Esophagus muscularis mucosa (tissue), 4 donors: ENCODE measurements around the gene CPA2. TPM values are rescaled to one million over a fixed set of nuclear protein-coding genes. Genes with fewer than 3 reads are reported as not detected.

Experiments used
- DNase-seq: peaks from one replicate; pipeline ENCODE4 v3.0.0-alpha.2; 2017; ENCODE audit errors: extremely low spot score
- H3K27ac ChIP-seq, 4 donors: fragments of 200-600 bp; sonication (generic); replicated peaks in 1 of 4; 1 replicate in 3 of 4; 2 replicates in 1 of 4; pipeline ENCODE4 v1.5.1; 2016 to 2019; ENCODE audit warnings: mild to moderate bottlenecking in 1 of 4
- H3K27me3 ChIP-seq, 4 donors: fragments of 200-600 bp; sonication (generic); one replicate each; pipeline versions ENCODE4 v1.5.1 to v1.6.0; 2016 to 2019
- H3K36me3 ChIP-seq, 4 donors: fragments of 200-600 bp; sonication (generic); one replicate each; pipeline ENCODE4 v1.5.1; 2016 to 2019
- H3K4me1 ChIP-seq, 4 donors: fragments of 200-600 bp; sonication (generic); one replicate each; pipeline ENCODE4 v1.5.1; 2016 to 2019
- H3K4me3 ChIP-seq, 4 donors: fragments of 200-600 bp; sonication (generic); 1 replicate in 2 of 4; 2 replicates in 2 of 4; pipeline ENCODE4 v1.5.1; 2016 to 2019; ENCODE audit warnings: mild to moderate bottlenecking in 4 of 4, moderate library complexity in 1 of 4
- H3K9me3 ChIP-seq, 4 donors: fragments of 200-600 bp; sonication (generic); 1 replicate in 3 of 4; 2 replicates in 1 of 4; pipeline ENCODE4 v1.5.1; 2016 to 2019
- CTCF ChIP-seq, 3 experiments: fragments of 200-600 bp in 2 of 3; fragments of 450-650 bp in 1 of 3; sonication (generic) in 2 of 3; IDR thresholded peaks; one replicate each; pipeline ENCODE4 v1.5.1; 2017 to 2019; ENCODE audit warnings: antibody characterized with exemption in 3 of 3, mild to moderate bottlenecking in 2 of 3, moderate library complexity in 1 of 3
- EP300 ChIP-seq: sonication (generic); formaldehyde crosslinking; IDR thresholded peaks from one replicate; pipeline ENCODE4 v1.6.1; 2017; ENCODE audit warnings: antibody characterized with exemption
- POLR2A ChIP-seq: fragments of 450-650 bp; IDR thresholded peaks from one replicate; pipeline ENCODE4 v1.6.1; 2017; ENCODE audit warnings: antibody characterized with exemption, moderate library complexity, mild to moderate bottlenecking, low read depth
- POLR2AphosphoS5 ChIP-seq, 2 donors: sonication (generic); formaldehyde crosslinking; IDR thresholded peaks; one replicate each; pipeline ENCODE4 v1.6.1; 2017; ENCODE audit warnings: antibody characterized with exemption in 2 of 2
- WGBS: methylation state at CpG from one replicate; pipeline ENCODE4 v1.1.5; 2018; 5-methylcytosine and 5-hydroxymethylcytosine counted together
- intact Hi-C: fragments of 100-400 bp; cut with DNase I; formaldehyde crosslinking; loops from one replicate; pipeline ENCODE4 v1.15.1; 2023
- total RNA-seq, 4 donors: library from RNA; depleted of rRNA; stranded (reverse); fragments of >200 nt; gene quantifications; one replicate each; pipeline versions ENCODE4 v1.1.0 to v1.2.1, GENCODE V29; 2016

Gene CPA2
- total RNA-seq, 4 donors from 2014 or later = not detected

DNA sequence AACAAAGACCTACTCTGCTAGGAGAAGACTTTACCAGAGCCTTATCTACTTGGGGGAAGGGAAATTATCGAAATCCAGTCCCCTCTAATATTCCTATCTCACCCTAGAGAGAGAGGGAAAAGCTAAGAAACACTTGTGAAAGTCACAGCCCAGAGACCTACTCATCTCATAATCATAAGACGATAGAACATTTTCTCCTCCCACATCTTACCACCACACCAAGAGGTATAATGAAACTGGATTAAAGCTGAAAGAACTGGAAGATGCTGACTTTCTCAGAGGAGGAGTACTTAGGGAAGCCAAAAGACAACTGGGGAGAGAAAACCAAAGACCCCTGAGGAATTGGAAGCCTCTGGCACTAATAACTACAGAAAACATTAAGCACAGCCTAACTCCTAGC lies 67.2 kb downstream of the CPA2 start:
- no peak for TF ChIP-seq CTCF (IDR thresholded peaks at IDR 0.05)
- no peak for TF ChIP-seq POLR2A
- no peak for TF ChIP-seq POLR2AphosphoS5 (IDR thresholded peaks at IDR 0.05)
- TF ChIP-seq EP300 = no peak
- no peak for DNase-seq
- Histone ChIP-seq H3K27ac (no peak overlapping the region), H3K27me3 (no peaks in the 10 kb centered on the region), H3K9me3 (no peaks in the 10 kb centered on the region), H3K4me3 (no peak overlapping the region), H3K36me3 (no peaks in the 10 kb centered on the region), H3K4me1 (peaks cover 0 to 8% (median 2%) of the 10 kb centered on the region in 4 donors)
- 74% methylated on average over 2 of the region's 2 CpGs for WGBS
- intact Hi-C loops = no loop called here

GRCh38 chr7:130334274-130334673 lies 67.6 kb downstream of the CPA2 start:
- Histone ChIP-seq H3K9me3 (no peaks in the 10 kb centered on the region), H3K4me3 (no peak overlapping the region), H3K27me3 (no peaks in the 10 kb centered on the region), H3K4me1 (peaks cover 0 to 8% (median 2%) of the 10 kb centered on the region in 4 donors), H3K27ac (no peak overlapping the region), H3K36me3 (no peaks in the 10 kb centered on the region)
- DNase-seq = no peak
- intact Hi-C loops = no loop called here
- TF ChIP-seq EP300 = no peak
- no peak for TF ChIP-seq CTCF (IDR thresholded peaks at IDR 0.05)
- TF ChIP-seq POLR2AphosphoS5 (IDR thresholded peaks at IDR 0.05) = no peak
- no peak for TF ChIP-seq POLR2A
- WGBS = 37% methylated on average over 6 of the region's 6 CpGs

GRCh38 chr7:130337410-130337971 lies 70.8 kb downstream of the CPA2 start:
- Histone ChIP-seq H3K36me3 (no peaks in the 10 kb centered on the region), H3K9me3 (no peaks in the 10 kb centered on the region), H3K4me1 (peaks cover 0 to 8% (median 2%) of the 10 kb centered on the region in 4 donors), H3K27ac (no peak overlapping the region), H3K4me3 (no peak overlapping the region), H3K27me3 (no peaks in the 10 kb centered on the region)
- no peak for DNase-seq
- intact Hi-C loops = no loop called here
- no peak for TF ChIP-seq CTCF (IDR thresholded peaks at IDR 0.05)
- TF ChIP-seq POLR2A = no peak
- no peak for TF ChIP-seq POLR2AphosphoS5 (IDR thresholded peaks at IDR 0.05)
- TF ChIP-seq EP300 = no peak
- WGBS = 72% methylated on average over 5 of the region's 6 CpGs

GRCh38 chr7:130338233-130338632 lies 71.6 kb downstream of the CPA2 start:
- intact Hi-C loops = no loop called here
- no peak for DNase-seq
- H3K36me3 ChIP-seq = no peaks in the 10 kb centered on the region
- H3K9me3 ChIP-seq = no peaks in the 10 kb centered on the region
- WGBS = 93% methylated on average over 3 of the region's 3 CpGs
- no peak overlapping the region for H3K4me3 ChIP-seq
- no peaks in the 10 kb centered on the region for H3K27me3 ChIP-seq
- TF ChIP-seq EP300 (no peak), POLR2AphosphoS5 (IDR thresholded peaks at IDR 0.05) (no peak), POLR2A (no peak), CTCF (IDR thresholded peaks at IDR 0.05) (no peak)
- H3K27ac ChIP-seq = no peak overlapping the region
- peaks cover 0 to 8% (median 2%) of the 10 kb centered on the region in 4 donors for H3K4me1 ChIP-seq

Other genes starting within 250 kb of the CPA2 start
- 10 to 100 TPM in 2 of 4 donors, 1 to 10 TPM in 2; 9.1 to 17.9 (median 10.5) TPM for gene ZC3HC1, start 215.5 kb upstream of the CPA2 start, total RNA-seq
- gene KLHDC10, start 196.3 kb upstream of the CPA2 start, total RNA-seq = 10 to 100 TPM; 19.1 to 23.6 (median 19.9) TPM
- 1 to 10 TPM; 6.8 to 8.7 (median 8.0) TPM for gene TMEM209, start 61.5 kb upstream of the CPA2 start, total RNA-seq
- gene SSMEM1, start 59.0 kb upstream of the CPA2 start, total RNA-seq = not detected
- gene CPA4, start 26.3 kb downstream of the CPA2 start, total RNA-seq = not detected
- not detected for gene CPA5, start 78.0 kb downstream of the CPA2 start, total RNA-seq
- not detected for gene CPA1, start 113.6 kb downstream of the CPA2 start, total RNA-seq
- 1 to 10 TPM in 3 of 4 donors, under 1 TPM in 1; 0.83 to 5.9 (median 2.8) TPM for gene CEP41, start 174.2 kb downstream of the CPA2 start, total RNA-seq
- gene MEST, start 225.2 kb downstream of the CPA2 start, total RNA-seq = 1 to 10 TPM; 2.6 to 4.6 (median 3.1) TPM